Neural cell (in vitro differentiated cells): ENCODE data around the gene DENND1A.

Experiments used
- CTCF ChIP-seq: fragments of 450-650 bp; IDR thresholded peaks from 2 replicates; pipeline ENCODE4 v1.5.1; 2014; ENCODE audit warnings: antibody characterized with exemption, mild to moderate bottlenecking, moderate library complexity; ENCODE audit not compliant: poor library complexity, severe bottlenecking
- EP300 ChIP-seq: fragments of 450-650 bp; conservative IDR thresholded peaks from 2 replicates; pipeline ENCODE4 v1.6.1; 2014; ENCODE audit warnings: antibody characterized with exemption, mild to moderate bottlenecking, moderate library complexity; ENCODE audit not compliant: poor library complexity, severe bottlenecking
- EZH2 ChIP-seq: fragments of 200-600, 300-800 bp; shearing (Covaris generic), sonication (generic); IDR thresholded peaks from 2 replicates; pipeline ENCODE4 v1.6.1; 2014; ENCODE audit warnings: antibody characterized with exemption, low read length, borderline replicate concordance, mild to moderate bottlenecking; ENCODE audit not compliant: insufficient read depth, poor library complexity, severe bottlenecking
- POLR2AphosphoS5 ChIP-seq: IDR thresholded peaks from 2 replicates; pipeline ENCODE4 v1.6.1; 2012
- RAD21 ChIP-seq: fragments of 450-650 bp; conservative IDR thresholded peaks from 2 replicates; pipeline ENCODE4 v1.6.1; 2014; ENCODE audit warnings: antibody characterized with exemption, mild to moderate bottlenecking, moderate library complexity
- SMC3 ChIP-seq: fragments of 450-650 bp; conservative IDR thresholded peaks from 2 replicates; pipeline ENCODE4 v1.6.1; 2014; ENCODE audit warnings: antibody characterized with exemption, mild to moderate bottlenecking, moderate library complexity; ENCODE audit not compliant: poor library complexity
- TAF1 ChIP-seq: IDR thresholded peaks from 2 replicates; pipeline ENCODE4 v1.6.1; 2012; ENCODE audit warnings: low read depth
- TF ChIP-seq, protein P1 (sequence below): IDR thresholded peaks from 2 replicates; pipeline ENCODE4 v1.6.1; 2012; ENCODE audit warnings: borderline replicate concordance

DNA sequence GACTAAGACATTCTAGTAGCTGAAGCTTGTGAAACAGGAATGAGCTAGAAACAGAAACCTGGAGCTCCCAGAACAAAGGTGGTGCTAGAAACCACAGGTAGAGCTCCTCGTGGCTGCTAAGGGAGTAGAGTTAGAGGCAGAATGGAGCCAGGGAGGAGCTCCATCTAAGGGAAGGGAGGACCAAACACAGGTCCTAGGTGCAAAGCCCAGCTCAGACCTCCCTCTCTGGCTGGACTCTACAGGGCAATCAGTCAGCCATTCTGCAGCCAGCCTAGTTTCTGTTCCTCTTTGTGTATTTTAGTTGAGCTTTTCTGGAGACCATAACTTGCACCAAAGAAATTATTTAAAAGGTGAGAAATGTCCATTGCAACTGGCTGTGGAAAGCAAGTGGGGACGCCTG lies 503.5 kb downstream of the DENND1A start:
- TF ChIP-seq CTCF (no peak), POLR2AphosphoS5 (no peak), EP300 (no peak), SMC3 (no peak), RAD21 (no peak), EZH2 (no peak), TAF1 (no peak)
- TF ChIP-seq, protein P1, sequence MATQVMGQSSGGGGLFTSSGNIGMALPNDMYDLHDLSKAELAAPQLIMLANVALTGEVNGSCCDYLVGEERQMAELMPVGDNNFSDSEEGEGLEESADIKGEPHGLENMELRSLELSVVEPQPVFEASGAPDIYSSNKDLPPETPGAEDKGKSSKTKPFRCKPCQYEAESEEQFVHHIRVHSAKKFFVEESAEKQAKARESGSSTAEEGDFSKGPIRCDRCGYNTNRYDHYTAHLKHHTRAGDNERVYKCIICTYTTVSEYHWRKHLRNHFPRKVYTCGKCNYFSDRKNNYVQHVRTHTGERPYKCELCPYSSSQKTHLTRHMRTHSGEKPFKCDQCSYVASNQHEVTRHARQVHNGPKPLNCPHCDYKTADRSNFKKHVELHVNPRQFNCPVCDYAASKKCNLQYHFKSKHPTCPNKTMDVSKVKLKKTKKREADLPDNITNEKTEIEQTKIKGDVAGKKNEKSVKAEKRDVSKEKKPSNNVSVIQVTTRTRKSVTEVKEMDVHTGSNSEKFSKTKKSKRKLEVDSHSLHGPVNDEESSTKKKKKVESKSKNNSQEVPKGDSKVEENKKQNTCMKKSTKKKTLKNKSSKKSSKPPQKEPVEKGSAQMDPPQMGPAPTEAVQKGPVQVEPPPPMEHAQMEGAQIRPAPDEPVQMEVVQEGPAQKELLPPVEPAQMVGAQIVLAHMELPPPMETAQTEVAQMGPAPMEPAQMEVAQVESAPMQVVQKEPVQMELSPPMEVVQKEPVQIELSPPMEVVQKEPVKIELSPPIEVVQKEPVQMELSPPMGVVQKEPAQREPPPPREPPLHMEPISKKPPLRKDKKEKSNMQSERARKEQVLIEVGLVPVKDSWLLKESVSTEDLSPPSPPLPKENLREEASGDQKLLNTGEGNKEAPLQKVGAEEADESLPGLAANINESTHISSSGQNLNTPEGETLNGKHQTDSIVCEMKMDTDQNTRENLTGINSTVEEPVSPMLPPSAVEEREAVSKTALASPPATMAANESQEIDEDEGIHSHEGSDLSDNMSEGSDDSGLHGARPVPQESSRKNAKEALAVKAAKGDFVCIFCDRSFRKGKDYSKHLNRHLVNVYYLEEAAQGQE = no peak
